GM12878 (cell line): Measurements from ENCODE around the gene MAGEA11.

Experiments used
- CHD2 ChIP-seq: IDR thresholded peaks from 2 replicates; pipeline ENCODE4 v1.6.1; 2011; ENCODE audit warnings: low read depth, low read length, improper control_type of control experiment, borderline replicate concordance
- CREB1 ChIP-seq: IDR thresholded peaks from 2 replicates; pipeline ENCODE4 v1.6.1; 2012; ENCODE audit warnings: low read depth, mild to moderate bottlenecking, inconsistent platforms
- GABPA ChIP-seq: IDR thresholded peaks from 2 replicates; pipeline ENCODE4 v1.6.1; 2014; ENCODE audit warnings: antibody characterized with exemption, low read depth, mild to moderate bottlenecking, inconsistent platforms
- HDAC6 ChIP-seq: fragments of 200-600 bp; sonication (generic); IDR thresholded peaks from one replicate; pipeline ENCODE4 v1.8.0; 2017; ENCODE audit warnings: antibody characterized with exemption; ENCODE audit not compliant: unreplicated experiment
- MEF2A ChIP-seq: IDR thresholded peaks from 2 replicates; pipeline ENCODE4 v1.6.1; 2011; ENCODE audit warnings: low read depth, mild to moderate bottlenecking, low read length, moderate library complexity; ENCODE audit not compliant: insufficient read depth
- NFYB ChIP-seq: IDR thresholded peaks from 2 replicates; pipeline ENCODE4 v1.6.1; 2011; ENCODE audit warnings: low read depth, mild to moderate bottlenecking, low read length, improper control_type of control experiment, moderate library complexity; ENCODE audit not compliant: insufficient read depth
- NRF1 ChIP-seq: conservative IDR thresholded peaks from 2 replicates; pipeline ENCODE4 v1.6.1; 2011; ENCODE audit warnings: mild to moderate bottlenecking, low read depth, low read length, improper control_type of control experiment
- POLR2A ChIP-seq: IDR thresholded peaks from 2 replicates; pipeline ENCODE4 v1.6.1; 2011; ENCODE audit warnings: low read depth, mild to moderate bottlenecking, low read length
- RAD21 ChIP-seq: IDR thresholded peaks from 2 replicates; pipeline ENCODE4 v1.6.1; 2011; ENCODE audit warnings: mild to moderate bottlenecking, low read depth, low read length, moderate library complexity; ENCODE audit not compliant: insufficient read depth
- ZNF274 ChIP-seq: IDR thresholded peaks from one replicate; pipeline ENCODE4 v1.8.0; 2011; ENCODE audit not compliant: insufficient read length, insufficient read depth
- TF ChIP-seq, protein P1 (sequence below), 3 experiments: IDR thresholded peaks in 2 of 3; conservative IDR thresholded peaks in 1 of 3; 2 replicates each; pipeline ENCODE4 v1.5.1; 2011; ENCODE audit warnings: low read depth in 3 of 3, low read length in 3 of 3, mild to moderate bottlenecking in 3 of 3, control low read depth in 2 of 3, moderate library complexity in 2 of 3, inconsistent platforms in 1 of 3, mixed read lengths in 1 of 3; ENCODE audit not compliant: control insufficient read depth in 2 of 3, insufficient read depth in 1 of 3; ENCODE audit errors: extremely low read depth in 1 of 3
- TF ChIP-seq, protein P2 (sequence below): IDR thresholded peaks from 2 replicates; pipeline ENCODE4 v1.6.1; 2012; ENCODE audit warnings: mild to moderate bottlenecking, low read depth, low read length
- TF ChIP-seq, protein P3 (sequence below): IDR thresholded peaks from 2 replicates; pipeline ENCODE4 v1.6.1; 2011; ENCODE audit warnings: low read depth, low read length, improper control_type of control experiment, borderline replicate concordance

DNA sequence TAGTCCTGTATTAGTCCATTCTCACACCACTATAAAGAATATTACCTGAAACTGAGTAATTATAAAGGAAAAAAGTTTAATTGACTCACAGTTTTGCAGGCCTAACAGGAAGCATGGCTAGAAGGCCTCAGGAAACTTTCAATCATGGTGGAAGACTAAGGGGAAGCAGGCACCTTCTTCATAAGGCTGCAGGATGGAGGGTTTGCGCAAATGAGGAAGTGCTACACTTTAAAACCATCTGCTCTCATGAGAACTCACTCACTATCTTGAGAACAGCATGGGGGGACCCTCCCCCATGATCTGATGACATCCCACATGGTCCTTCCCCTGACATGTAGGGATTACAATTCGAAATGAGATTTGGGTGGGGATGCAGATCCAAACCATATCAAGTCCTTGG, 12.1 kb upstream of the MAGEA11 start:
- TF ChIP-seq HDAC6 (no peak), CHD2 (no peak), ZNF274 (no peak), POLR2A (no peak), CREB1 (no peak), MEF2A (no peak), RAD21 (no peak), NRF1 (no peak), GABPA (no peak), NFYB (no peak)
- TF ChIP-seq, protein P1, sequence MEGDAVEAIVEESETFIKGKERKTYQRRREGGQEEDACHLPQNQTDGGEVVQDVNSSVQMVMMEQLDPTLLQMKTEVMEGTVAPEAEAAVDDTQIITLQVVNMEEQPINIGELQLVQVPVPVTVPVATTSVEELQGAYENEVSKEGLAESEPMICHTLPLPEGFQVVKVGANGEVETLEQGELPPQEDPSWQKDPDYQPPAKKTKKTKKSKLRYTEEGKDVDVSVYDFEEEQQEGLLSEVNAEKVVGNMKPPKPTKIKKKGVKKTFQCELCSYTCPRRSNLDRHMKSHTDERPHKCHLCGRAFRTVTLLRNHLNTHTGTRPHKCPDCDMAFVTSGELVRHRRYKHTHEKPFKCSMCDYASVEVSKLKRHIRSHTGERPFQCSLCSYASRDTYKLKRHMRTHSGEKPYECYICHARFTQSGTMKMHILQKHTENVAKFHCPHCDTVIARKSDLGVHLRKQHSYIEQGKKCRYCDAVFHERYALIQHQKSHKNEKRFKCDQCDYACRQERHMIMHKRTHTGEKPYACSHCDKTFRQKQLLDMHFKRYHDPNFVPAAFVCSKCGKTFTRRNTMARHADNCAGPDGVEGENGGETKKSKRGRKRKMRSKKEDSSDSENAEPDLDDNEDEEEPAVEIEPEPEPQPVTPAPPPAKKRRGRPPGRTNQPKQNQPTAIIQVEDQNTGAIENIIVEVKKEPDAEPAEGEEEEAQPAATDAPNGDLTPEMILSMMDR (IDR thresholded peaks at IDR 0.05 in 2 of 3, conservative IDR thresholded peaks at IDR 0.05 in 1 of 3; ENCODE audit: control insufficient read depth in 2 of 3, extremely low read depth in 1 of 3, insufficient read depth in 1 of 3, low read depth in 3 of 3, low read length in 3 of 3) = no peak
- TF ChIP-seq, protein P2, sequence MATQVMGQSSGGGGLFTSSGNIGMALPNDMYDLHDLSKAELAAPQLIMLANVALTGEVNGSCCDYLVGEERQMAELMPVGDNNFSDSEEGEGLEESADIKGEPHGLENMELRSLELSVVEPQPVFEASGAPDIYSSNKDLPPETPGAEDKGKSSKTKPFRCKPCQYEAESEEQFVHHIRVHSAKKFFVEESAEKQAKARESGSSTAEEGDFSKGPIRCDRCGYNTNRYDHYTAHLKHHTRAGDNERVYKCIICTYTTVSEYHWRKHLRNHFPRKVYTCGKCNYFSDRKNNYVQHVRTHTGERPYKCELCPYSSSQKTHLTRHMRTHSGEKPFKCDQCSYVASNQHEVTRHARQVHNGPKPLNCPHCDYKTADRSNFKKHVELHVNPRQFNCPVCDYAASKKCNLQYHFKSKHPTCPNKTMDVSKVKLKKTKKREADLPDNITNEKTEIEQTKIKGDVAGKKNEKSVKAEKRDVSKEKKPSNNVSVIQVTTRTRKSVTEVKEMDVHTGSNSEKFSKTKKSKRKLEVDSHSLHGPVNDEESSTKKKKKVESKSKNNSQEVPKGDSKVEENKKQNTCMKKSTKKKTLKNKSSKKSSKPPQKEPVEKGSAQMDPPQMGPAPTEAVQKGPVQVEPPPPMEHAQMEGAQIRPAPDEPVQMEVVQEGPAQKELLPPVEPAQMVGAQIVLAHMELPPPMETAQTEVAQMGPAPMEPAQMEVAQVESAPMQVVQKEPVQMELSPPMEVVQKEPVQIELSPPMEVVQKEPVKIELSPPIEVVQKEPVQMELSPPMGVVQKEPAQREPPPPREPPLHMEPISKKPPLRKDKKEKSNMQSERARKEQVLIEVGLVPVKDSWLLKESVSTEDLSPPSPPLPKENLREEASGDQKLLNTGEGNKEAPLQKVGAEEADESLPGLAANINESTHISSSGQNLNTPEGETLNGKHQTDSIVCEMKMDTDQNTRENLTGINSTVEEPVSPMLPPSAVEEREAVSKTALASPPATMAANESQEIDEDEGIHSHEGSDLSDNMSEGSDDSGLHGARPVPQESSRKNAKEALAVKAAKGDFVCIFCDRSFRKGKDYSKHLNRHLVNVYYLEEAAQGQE = no peak
- TF ChIP-seq, protein P3, sequence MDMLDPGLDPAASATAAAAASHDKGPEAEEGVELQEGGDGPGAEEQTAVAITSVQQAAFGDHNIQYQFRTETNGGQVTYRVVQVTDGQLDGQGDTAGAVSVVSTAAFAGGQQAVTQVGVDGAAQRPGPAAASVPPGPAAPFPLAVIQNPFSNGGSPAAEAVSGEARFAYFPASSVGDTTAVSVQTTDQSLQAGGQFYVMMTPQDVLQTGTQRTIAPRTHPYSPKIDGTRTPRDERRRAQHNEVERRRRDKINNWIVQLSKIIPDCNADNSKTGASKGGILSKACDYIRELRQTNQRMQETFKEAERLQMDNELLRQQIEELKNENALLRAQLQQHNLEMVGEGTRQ = no peak
